Activated CD8-positive, alpha-beta T cell treated with anti-CD3 and anti-CD28 coated beads for 36 hours (primary cell): ENCODE measurements around the gene COL15A1. TPM values are rescaled to one million over a fixed set of nuclear protein-coding genes. Genes with fewer than 3 reads are reported as not detected.

Experiments
- ATAC-seq: fragments of 200-7000 bp; cut with Tn5 transposase; one replicate; pipeline ENCODE4 v1.10.0; 2021; ENCODE audit warnings: mild to moderate bottlenecking, moderate library complexity
- CTCF ChIA-PET: fragments of 350-600 bp; sonication (Branson Sonifier 250); formaldehyde crosslinking; loops from one replicate; lab custom pipeline; 2021; ENCODE audit warnings: antibody characterized with exemption; lab: Charles Lee
- POLR2A ChIA-PET: fragments of 350-600 bp; sonication (Branson Sonifier 250); formaldehyde crosslinking; loops from one replicate; lab custom pipeline; 2021; ENCODE audit warnings: antibody characterized with exemption; lab: Charles Lee
- DNase-seq: peaks from one replicate; pipeline ENCODE4 v3.0.0-alpha.2; 2020
- H3K27ac Mint-ChIP-seq: one replicate; pipeline ENCODE4 v1.8.0; 2021; ENCODE audit warnings: mild to moderate bottlenecking, mixed read lengths
- H3K27me3 Mint-ChIP-seq: one replicate; pipeline ENCODE4 v1.8.0; 2021; ENCODE audit warnings: mixed read lengths
- H3K36me3 Mint-ChIP-seq: one replicate; pipeline ENCODE4 v1.8.0; 2021; ENCODE audit warnings: low read depth, mixed read lengths
- H3K4me1 Mint-ChIP-seq: one replicate; pipeline ENCODE4 v1.8.0; 2021; ENCODE audit warnings: low read depth, mixed read lengths
- H3K4me3 Mint-ChIP-seq: one replicate; pipeline ENCODE4 v1.8.0; 2021; ENCODE audit warnings: mild to moderate bottlenecking, moderate library complexity, mixed read lengths
- H3K9me3 Mint-ChIP-seq: one replicate; pipeline ENCODE4 v1.8.0; 2021; ENCODE audit warnings: mixed read lengths
- CTCF ChIP-seq: fragments of 200-600 bp; IDR thresholded peaks from one replicate; pipeline ENCODE4 v1.8.0; 2022; ENCODE audit warnings: antibody characterized with exemption, mild to moderate bottlenecking
- intact Hi-C: fragments of 100-400 bp; cut with micrococcal nuclease; formaldehyde crosslinking; loops from one replicate; pipeline ENCODE4 v1.10.0; 2022
- total RNA-seq, 2 experiments: library from RNA; stranded (reverse); gene quantifications; one replicate each; pipeline ENCODE4 v1.2.3, GENCODE V29; 2021

The COL15A1 gene
- total RNA-seq, 2 experiments from 2014 or later = 0.07 TPM; not detected in 1

- Mint-ChIP-seq H3K9me3 (no peaks in the 10 kb centered on the region), H3K4me3 (no peak overlapping the region), H3K27ac (no peak overlapping the region), H3K4me1 (peaks cover 9% of the 10 kb centered on the region), H3K27me3 (no peaks in the 10 kb centered on the region), H3K36me3 (no peaks in the 10 kb centered on the region)
- CTCF ChIA-PET = interaction anchor here (1.0 to 7.3 kb wide), 7 partner anchors 9 to 165 kb away, joined by 4 to 83 read pairs (median 14); no protein-coding TSS in a partner anchor
- intact Hi-C loops = loop anchor here (10.0 kb wide), 1 partner anchor 129 kb away; no protein-coding TSS in a partner anchor
- ATAC-seq (no peak), DNase-seq (no peak)
- no peak for TF ChIP-seq CTCF
- POLR2A ChIA-PET = no interaction called here
Observed at GRCh38 chr9:98974106-98974505, 30.4 kb downstream of the COL15A1 start.

GRCh38 chr9:98974554-98974953 is 30.8 kb downstream of the COL15A1 start:
- Mint-ChIP-seq H3K27me3 (no peaks in the 10 kb centered on the region), H3K4me3 (no peak overlapping the region), H3K36me3 (no peaks in the 10 kb centered on the region), H3K27ac (no peak overlapping the region), H3K9me3 (no peaks in the 10 kb centered on the region), H3K4me1 (peaks cover 9% of the 10 kb centered on the region)
- ChIA-PET POLR2A (interaction anchor here (1.0 kb wide), 1 partner anchor 9 kb away, joined by 3 read pairs; no protein-coding TSS in a partner anchor), CTCF (interaction anchor here (1.0 to 7.3 kb wide), 17 partner anchors 9 to 188 kb away, joined by 3 to 83 read pairs (median 5); partner anchors contain the start of gene COL15A1)
- no peak for DNase-seq
- no peak for TF ChIP-seq CTCF
- intact Hi-C loops = loop anchor here (10.0 kb wide), 1 partner anchor 130 kb away; no protein-coding TSS in a partner anchor
- ATAC-seq = no peak

- TF ChIP-seq CTCF = peak; percentile 93
- H3K9me3 Mint-ChIP-seq = no peaks in the 10 kb centered on the region
- no peaks in the 10 kb centered on the region for H3K36me3 Mint-ChIP-seq
- DNase-seq = peak; percentile 86
- no peak overlapping the region for H3K27ac Mint-ChIP-seq
- ChIA-PET POLR2A (interaction anchor here (1.0 kb wide), 1 partner anchor 10 kb away, joined by 3 read pairs; no protein-coding TSS in a partner anchor), CTCF (interaction anchor here (0.6 to 7.3 kb wide), 32 partner anchors 10 to 812 kb away, joined by 3 to 83 read pairs (median 4); partner anchors contain the start of genes COL15A1 and TGFBR1)
- peak; percentile 99 for ATAC-seq
- no peaks in the 10 kb centered on the region for H3K27me3 Mint-ChIP-seq
- peaks cover 9% of the 10 kb centered on the region for H3K4me1 Mint-ChIP-seq
- no peak overlapping the region for H3K4me3 Mint-ChIP-seq
- intact Hi-C loops = loop anchor here (5.0 to 10.0 kb wide), 2 partner anchors 130 to 167 kb away; no protein-coding TSS in a partner anchor
Observed at GRCh38 chr9:98974994-98975712, 31.4 kb downstream of the COL15A1 start.

GRCh38 chr9:98975838-98976237 is 32.1 kb downstream of the COL15A1 start:
- no peak overlapping the region for H3K27ac Mint-ChIP-seq
- H3K36me3 Mint-ChIP-seq = no peaks in the 10 kb centered on the region
- DNase-seq = no peak
- intact Hi-C loops = loop anchor here (5.0 to 10.0 kb wide), 2 partner anchors 131 to 166 kb away; no protein-coding TSS in a partner anchor
- TF ChIP-seq CTCF = no peak
- no peak overlapping the region for H3K4me3 Mint-ChIP-seq
- H3K9me3 Mint-ChIP-seq = no peaks in the 10 kb centered on the region
- ATAC-seq = no peak
- CTCF ChIA-PET = interaction anchor here (0.7 to 7.3 kb wide), 23 partner anchors 16 to 811 kb away, joined by 3 to 83 read pairs (median 4); partner anchors contain the start of gene TGFBR1
- H3K27me3 Mint-ChIP-seq = no peaks in the 10 kb centered on the region
- peaks cover 9% of the 10 kb centered on the region for H3K4me1 Mint-ChIP-seq
- POLR2A ChIA-PET = interaction anchor here (0.6 kb wide), 1 partner anchor 30 kb away, joined by 3 read pairs; no protein-coding TSS in a partner anchor
